Mesothelial cell of epicardium (in vitro differentiated cells): ENCODE data around the gene NEK6. TPM values are rescaled to one million over a fixed set of nuclear protein-coding genes. Genes with fewer than 3 reads are reported as not detected.

Source experiments
- DNase-seq, 2 experiments: peaks; one replicate each; pipeline ENCODE4 v3.0.0; 2021; ENCODE audit warnings: low spot score in 2 of 2; ENCODE audit not compliant: unreplicated experiment in 2 of 2
- H3K27ac Mint-ChIP-seq: 2 replicates; pipeline ENCODE4 v1.8.0; 2021; ENCODE audit warnings: mixed read lengths
- H3K27me3 Mint-ChIP-seq: 2 replicates; pipeline ENCODE4 v1.8.0; 2021; ENCODE audit warnings: low read depth, mixed read lengths
- H3K36me3 Mint-ChIP-seq: 2 replicates; pipeline ENCODE4 v1.8.0; 2021; ENCODE audit warnings: mixed read lengths
- H3K4me1 Mint-ChIP-seq: 2 replicates; pipeline ENCODE4 v1.8.0; 2021; ENCODE audit warnings: mixed read lengths
- H3K4me3 Mint-ChIP-seq: 2 replicates; pipeline ENCODE4 v1.8.0; 2021; ENCODE audit warnings: mild to moderate bottlenecking, moderate library complexity, mixed read lengths
- H3K9me3 Mint-ChIP-seq: 2 replicates; pipeline ENCODE4 v1.8.0; 2021; ENCODE audit warnings: mixed read lengths
- CTCF ChIP-seq: fragments of 200-600 bp; sonication (generic); IDR thresholded peaks from one replicate; pipeline ENCODE4 v1.5.0; 2021; ENCODE audit warnings: antibody characterized with exemption; ENCODE audit not compliant: unreplicated experiment
- total RNA-seq: library from RNA; stranded (reverse); gene quantifications from 3 replicates; pipeline ENCODE4 v1.2.1, GENCODE V29; 2021

Gene NEK6
- total RNA-seq, 1 donor from 2014 or later = 42.9 TPM

- no peaks in the 10 kb centered on the region for H3K4me1 Mint-ChIP-seq
- H3K4me3 Mint-ChIP-seq = no peak overlapping the region
- no peak overlapping the region for H3K27ac Mint-ChIP-seq
- TF ChIP-seq CTCF = no peak
- H3K36me3 Mint-ChIP-seq = peaks cover 7% of the 10 kb centered on the region
- H3K27me3 Mint-ChIP-seq = no peaks in the 10 kb centered on the region
- peaks cover 7% of the 10 kb centered on the region for H3K9me3 Mint-ChIP-seq
- DNase-seq = no peak
Measured at GRCh38 chr9:124323904-124324303, 66.2 kb downstream of the NEK6 start.

GRCh38 chr9:124325816-124326215, 68.1 kb downstream of the NEK6 start:
- Mint-ChIP-seq H3K4me1 (no peaks in the 10 kb centered on the region), H3K36me3 (peaks cover 7% of the 10 kb centered on the region), H3K27me3 (no peaks in the 10 kb centered on the region)

GRCh38 chr9:124326378-124326777, 68.6 kb downstream of the NEK6 start:
- Mint-ChIP-seq H3K4me3 (no peak overlapping the region), H3K4me1 (no peaks in the 10 kb centered on the region), H3K27ac (no peak overlapping the region)

More at GRCh38 chr9:124325816-124326215, 68.1 kb downstream of the NEK6 start:
- no peak overlapping the region for H3K4me3 Mint-ChIP-seq
- H3K27ac Mint-ChIP-seq = no peak overlapping the region
- no peak for TF ChIP-seq CTCF
- H3K9me3 Mint-ChIP-seq = no peaks in the 10 kb centered on the region
- DNase-seq = no peak

GRCh38 chr9:124327491-124327890, 69.7 kb downstream of the NEK6 start:
- no peak for TF ChIP-seq CTCF
- H3K27ac Mint-ChIP-seq = no peak overlapping the region

More at GRCh38 chr9:124326378-124326777, 68.6 kb downstream of the NEK6 start:
- DNase-seq = no peak
- H3K36me3 Mint-ChIP-seq = peaks cover 7% of the 10 kb centered on the region
- no peak for TF ChIP-seq CTCF
- no peaks in the 10 kb centered on the region for H3K9me3 Mint-ChIP-seq
- H3K27me3 Mint-ChIP-seq = no peaks in the 10 kb centered on the region

GRCh38 chr9:124328285-124328684, 70.5 kb downstream of the NEK6 start:
- H3K27me3 Mint-ChIP-seq = no peaks in the 10 kb centered on the region
- H3K4me1 Mint-ChIP-seq = no peaks in the 10 kb centered on the region
- no peak for TF ChIP-seq CTCF
- no peak overlapping the region for H3K27ac Mint-ChIP-seq
- peaks cover 7% of the 10 kb centered on the region for H3K36me3 Mint-ChIP-seq
- H3K9me3 Mint-ChIP-seq = no peaks in the 10 kb centered on the region
- no peak overlapping the region for H3K4me3 Mint-ChIP-seq
- DNase-seq = no peak

More at GRCh38 chr9:124327491-124327890, 69.7 kb downstream of the NEK6 start:
- Mint-ChIP-seq H3K36me3 (peaks cover 7% of the 10 kb centered on the region), H3K9me3 (no peaks in the 10 kb centered on the region), H3K4me3 (no peak overlapping the region), H3K27me3 (no peaks in the 10 kb centered on the region), H3K4me1 (no peaks in the 10 kb centered on the region)
- DNase-seq = no peak

GRCh38 chr9:124329206-124329792, 71.5 kb downstream of the NEK6 start:
- no peak for TF ChIP-seq CTCF
- DNase-seq = no peak
- Mint-ChIP-seq H3K9me3 (no peaks in the 10 kb centered on the region), H3K36me3 (peaks cover 7% of the 10 kb centered on the region), H3K27ac (no peak overlapping the region), H3K4me1 (no peaks in the 10 kb centered on the region), H3K27me3 (no peaks in the 10 kb centered on the region), H3K4me3 (no peak overlapping the region)
